Heart left ventricle (tissue), 13 donors: ENCODE results near the gene DHX8.

Experiments used
- CTCF ChIP-seq, 12 donors: fragments of 200-600 bp; sonication (generic) in 4 of 12; IDR thresholded peaks; one replicate each; pipeline versions ENCODE4 v1.5.0 to v1.8.0; 2018 to 2022; ENCODE audit warnings: antibody characterized with exemption in 12 of 12, mild to moderate bottlenecking in 5 of 12
- POLR2A ChIP-seq, 2 donors: fragments of 450-650 bp; IDR thresholded peaks; one replicate each; pipeline ENCODE4 v1.6.1; 2017; ENCODE audit warnings: antibody characterized with exemption in 2 of 2, mild to moderate bottlenecking in 2 of 2, moderate library complexity in 2 of 2
- donor health status: ischemic (EF 13 %, LVEDD 7.1; RV severe dilation, severe dysfunction).
- donor health status: DM: no; HTN: yes; CAD: no.
- donor health status: DM: no; HTN: no; CAD: no.
- donor health status: ischemic (EF 25% LVEDD 6.9; RV normal size, moderate dysfunction).
- donor health status: ischemic (EF 25% LVEDD 5.7; RV mildly dilated, moderate dysfunction).
- donor health status: ischemic (EF 35%, LVEDD 5.7; RV mildly dilated, moderate dysfunction).
- donor health status: nonischemic (EF 11% LVEDD 7.7; RV severe dilation, severe dysfunction).
- donor health status: DM: yes; HTN: yes; CAD: no.
- donor health status: PGD.
- donor health status: ischemic (EF 29% LVEDD 5.4; RV normal size, mild dysfunction).
- donor health status: nonischemic (EF 23%, LVEDD 6.1; RV moderate dilation, normal function).

- TF ChIP-seq CTCF (IDR thresholded peaks at IDR 0.05) (no peak), POLR2A (IDR thresholded peaks at IDR 0.05) (no peak)
Measured at GRCh38 chr17:43443381-43443780, 40.4 kb upstream of the DHX8 start.
